ENCODE measurements around the gene C11orf24.

- TF ChIP-seq CTCF (IDR thresholded peaks at IDR 0.05 in 2 of 3, conservative IDR thresholded peaks at IDR 0.05 in 1 of 3; ENCODE audit: insufficient read depth in 2 of 3, low read depth in 1 of 3, low read length in 3 of 3): no peak
- no peak for TF ChIP-seq POLR2AphosphoS5 (IDR thresholded peaks at IDR 0.05; ENCODE audit: control insufficient read depth, insufficient read depth, low read depth, low read length)
- TF ChIP-seq ETV6 (IDR thresholded peaks at IDR 0.05; ENCODE audit: borderline replicate concordance in 1 of 2, low read depth in 2 of 2, low read length in 1 of 2): no peak
- no peak for TF ChIP-seq ETV6 (CRISPR knock-in tag; IDR thresholded peaks at IDR 0.05; ENCODE audit: borderline replicate concordance)
- TF ChIP-seq ZNF511 (CRISPR knock-in tag; IDR thresholded peaks at IDR 0.05): no peak
- TF ChIP-seq BRCA1 (IDR thresholded peaks at IDR 0.05): no peak
- no peak for TF ChIP-seq BRCA1 (CRISPR knock-in tag; IDR thresholded peaks at IDR 0.05)
- TF ChIP-seq HNRNPLL (IDR thresholded peaks at IDR 0.05; ENCODE audit: low read depth, low read length, poor library complexity, severe bottlenecking): no peak
- no peak for TF ChIP-seq RERE (CRISPR knock-in tag; IDR thresholded peaks at IDR 0.05; ENCODE audit: borderline replicate concordance)
- no peak; the same call in 1 of the 2 replicates for TF ChIP-seq ZNF830 (CRISPR knock-in tag; IDR thresholded peaks at IDR 0.05)
- no peak for TF ChIP-seq JUN (IDR thresholded peaks at IDR 0.05; ENCODE audit: borderline replicate concordance, low read depth, low read length)
- no peak for TF ChIP-seq JUN (CRISPR knock-in tag; IDR thresholded peaks at IDR 0.05; ENCODE audit: borderline replicate concordance)
Observed at GRCh38 chr11:68258363-68258765, 13.4 kb downstream of the C11orf24 start.
